Embryonic facial prominence (tissue), 1 donor: ENCODE results near the gene FBF1.
"Not testable (repeated sequence)": the region's sequence is repeated elsewhere in the genome, so short reads cannot be mapped to it uniquely, and the experiment has no call there.

Source experiments
- DNase-seq: peaks from one replicate; pipeline ENCODE4 v3.0.0-alpha.2; 2016; ENCODE audit errors: extremely low spot score

FBF1 gene

DNA sequence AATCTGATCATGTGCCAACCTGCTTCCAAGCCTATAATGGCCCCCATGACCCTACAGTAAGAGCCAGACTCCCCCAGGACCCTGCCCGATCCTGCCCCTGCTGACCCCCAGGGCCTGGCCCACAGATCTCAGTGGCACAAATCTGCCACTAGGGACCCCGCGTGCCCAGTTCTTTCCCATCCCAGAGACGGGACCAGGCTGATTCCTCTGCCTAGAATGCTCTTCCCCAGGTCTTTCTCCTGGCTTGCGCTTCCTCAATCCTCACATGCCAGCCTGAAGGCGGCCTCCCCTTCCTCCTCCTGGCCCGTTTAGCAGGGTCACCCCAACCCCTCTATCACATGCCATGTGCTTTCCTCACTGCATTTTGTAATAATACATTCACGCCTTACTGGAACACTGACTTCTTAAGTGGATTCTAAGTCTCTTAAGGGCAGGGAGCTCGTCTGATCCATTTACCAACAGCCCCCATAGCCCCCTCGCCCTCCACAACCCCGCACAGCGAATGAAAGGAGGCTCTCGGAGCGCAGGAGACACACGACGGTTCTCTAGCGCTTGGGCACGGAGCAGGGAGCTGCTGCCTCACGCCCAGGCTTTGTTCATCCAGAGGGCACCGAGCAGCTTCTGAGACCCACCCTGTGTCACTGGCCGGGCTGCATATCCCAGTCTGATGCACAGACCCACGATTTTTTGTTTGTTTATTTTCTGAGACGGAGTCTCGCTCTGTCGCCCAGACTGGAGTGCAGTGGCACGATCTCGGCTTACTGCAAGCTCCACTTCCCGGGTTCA lies 45.3 kb downstream of the FBF1 start:
- no peak for DNase-seq

DNA sequence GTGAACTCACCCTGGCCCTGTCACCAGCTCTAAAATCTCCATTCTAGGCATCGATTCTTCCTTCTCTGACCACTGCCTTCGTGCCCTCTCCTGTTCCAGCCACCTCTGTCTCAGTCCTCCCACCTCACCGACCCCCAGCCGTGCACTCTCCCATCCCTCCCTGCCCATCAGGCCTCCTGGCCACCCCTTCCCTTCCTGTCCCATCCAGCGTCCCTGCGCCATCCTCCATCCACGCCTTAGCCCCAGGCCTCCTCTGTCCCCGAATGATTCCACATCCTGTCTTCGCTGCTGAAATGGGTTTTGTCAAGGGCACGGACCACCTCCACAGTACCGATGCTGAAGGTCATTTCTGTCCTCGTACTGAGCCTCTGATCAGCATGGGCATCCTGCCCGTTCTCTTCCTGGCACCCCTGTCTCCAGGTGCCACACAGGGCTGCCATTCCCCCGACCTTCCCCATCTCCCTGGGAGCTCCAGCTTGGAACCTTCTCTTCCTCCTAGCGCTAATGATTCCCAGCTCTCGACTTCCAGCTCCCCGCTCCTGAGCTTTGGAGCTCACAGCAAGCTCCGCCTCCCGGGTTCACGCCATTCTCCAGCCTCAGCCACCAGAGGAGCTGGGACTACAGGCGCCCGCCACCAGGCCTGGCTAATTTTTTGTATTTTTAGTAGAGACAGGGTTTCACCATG lies 46.7 kb downstream of the FBF1 start:
- no peak for DNase-seq

DNA sequence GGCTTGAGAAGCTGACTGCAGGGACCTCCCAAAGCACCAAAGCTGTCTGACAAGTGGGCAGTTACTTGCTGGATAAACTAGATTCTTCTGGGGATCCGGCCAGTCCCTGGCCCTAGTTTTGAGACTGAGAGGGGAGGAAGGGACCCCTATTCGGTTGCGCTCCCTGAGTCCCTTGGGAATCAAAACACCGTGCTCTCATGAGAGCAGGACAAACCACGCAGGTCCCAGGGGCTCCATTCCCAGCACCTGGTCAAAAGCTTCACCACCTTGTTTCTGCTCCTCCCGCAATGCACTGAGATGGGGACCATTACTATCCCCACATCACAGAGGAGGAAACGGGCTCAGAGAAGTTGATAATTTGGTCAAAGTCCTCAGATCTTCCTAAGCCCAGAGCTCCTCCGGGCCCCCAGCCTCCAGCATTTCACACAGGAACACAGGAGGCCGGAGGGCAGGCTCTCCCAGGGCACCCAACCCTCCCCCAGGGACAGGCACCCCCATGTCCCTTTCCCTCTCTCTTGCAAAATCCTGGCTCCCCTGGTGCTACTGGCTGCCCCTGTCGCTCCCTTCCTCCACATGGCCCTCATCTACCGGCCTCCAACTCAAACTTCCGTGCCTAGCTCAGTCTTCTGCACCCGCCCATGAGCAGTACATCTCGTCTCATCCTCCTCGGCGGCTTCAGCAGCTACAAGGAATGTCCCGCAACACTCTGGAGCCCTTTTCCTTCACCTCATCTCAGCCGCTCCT lies 47.4 kb downstream of the FBF1 start:
- DNase-seq, result no peak

DNA sequence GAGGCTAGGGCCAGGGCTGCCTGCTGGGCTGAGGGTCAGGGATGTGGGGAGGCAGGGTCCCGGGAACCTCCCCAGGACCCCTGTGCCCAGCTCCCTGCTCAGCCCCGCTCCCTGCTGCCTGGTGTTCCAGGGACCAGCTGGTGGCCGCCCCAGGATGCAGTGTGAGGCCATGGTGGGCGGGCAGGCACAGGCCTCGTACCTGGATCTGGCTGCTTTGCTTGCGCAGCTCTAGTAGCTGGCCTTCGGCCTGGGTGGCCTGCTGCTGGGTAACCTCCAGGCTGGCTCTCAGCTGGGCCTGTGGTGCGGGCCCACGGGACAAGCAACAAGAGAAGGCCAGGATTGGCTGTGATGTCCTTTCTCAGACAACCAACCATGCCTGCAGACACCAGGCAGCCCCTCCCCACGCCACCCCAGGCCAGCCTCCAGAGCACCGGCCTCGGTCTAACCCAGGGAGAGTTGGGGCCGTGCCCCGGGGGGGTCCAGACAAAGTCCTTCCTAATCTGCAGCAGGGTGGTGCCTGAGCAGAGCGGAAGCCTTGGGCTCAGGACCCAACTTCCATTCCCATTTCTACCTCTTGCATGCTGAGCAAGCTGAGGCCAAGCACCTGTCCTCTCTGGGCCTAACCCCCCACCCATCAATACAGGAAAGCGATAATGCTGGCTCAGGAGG lies 48.2 kb downstream of the FBF1 start:
- DNase-seq, result no peak

DNA sequence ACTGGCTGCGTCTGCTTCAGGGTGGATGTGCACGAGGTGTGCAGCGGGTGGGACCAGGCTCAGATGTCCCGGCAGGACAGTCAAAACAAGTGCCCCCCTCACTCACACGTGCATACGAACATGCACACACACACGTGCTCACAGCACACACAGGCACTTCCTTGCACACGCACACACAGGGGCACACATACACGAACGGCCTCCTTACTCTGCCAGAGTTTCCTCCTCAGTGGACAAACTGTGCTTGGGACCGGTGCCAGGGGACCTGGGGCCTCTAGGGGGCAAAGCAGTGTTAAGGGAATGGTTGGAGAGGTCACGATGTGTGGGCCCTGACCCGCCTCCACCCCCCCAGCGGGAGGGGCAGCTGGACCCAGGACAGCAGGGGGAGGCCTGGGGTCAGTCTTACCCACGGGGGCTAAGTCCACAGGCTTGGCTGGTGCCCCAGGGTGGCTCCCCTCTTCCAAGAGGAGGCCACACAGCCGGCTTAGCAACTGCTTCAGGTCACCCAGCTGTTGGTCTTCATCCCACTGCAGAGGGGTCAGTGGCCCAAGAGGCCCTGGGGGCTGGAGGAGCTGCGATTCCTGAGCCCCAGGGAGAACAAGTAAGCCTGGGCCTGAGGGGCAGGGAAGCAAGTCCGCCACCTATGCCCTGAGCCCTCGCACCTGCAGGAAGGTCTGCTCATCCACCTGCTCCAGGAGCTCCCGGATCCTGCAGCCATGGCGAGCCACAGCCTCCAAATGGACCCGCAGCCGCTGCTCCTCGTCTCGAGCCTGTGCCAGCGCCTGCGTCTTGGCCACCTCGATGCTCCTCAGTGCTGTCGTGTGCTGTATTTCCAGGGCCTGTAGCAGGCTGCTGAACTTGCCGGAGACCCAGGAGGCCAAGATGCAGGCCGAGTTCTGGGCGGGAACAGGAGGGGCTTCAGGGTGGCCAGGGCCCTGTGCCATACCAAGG lies 49.0 kb downstream of the FBF1 start:
- no peak for DNase-seq

GRCh38 chr17:75891022-75891604 lies 49.7 kb downstream of the FBF1 start:
- DNase-seq, result no peak

- DNase-seq, result no peak
These were observed 51.4 kb downstream of the FBF1 start for GRCh38 chr17:75889454-75889853.

DNA sequence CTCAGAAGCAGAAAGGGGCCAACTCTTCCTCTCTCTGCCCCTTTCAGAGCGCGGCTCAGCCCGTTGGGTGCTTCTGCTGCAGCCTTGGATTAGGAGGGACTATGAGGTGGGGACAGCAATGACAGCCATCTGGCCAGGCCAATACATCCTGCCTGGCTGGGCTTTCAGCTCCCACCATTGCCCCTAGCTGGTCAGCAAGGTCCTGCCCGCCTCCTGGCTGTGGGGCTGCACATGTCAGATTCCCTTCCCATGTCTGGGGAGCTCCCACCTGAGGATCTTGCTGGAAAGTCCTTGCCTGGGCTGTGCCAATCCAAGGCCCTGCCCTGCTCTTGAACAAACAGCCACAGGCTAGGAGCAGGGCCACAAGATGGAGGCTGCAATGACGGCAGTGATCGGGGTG lies 52.4 kb downstream of the FBF1 start:
- DNase-seq, result no peak

GRCh38 chr17:75885860-75886259 lies 55.0 kb downstream of the FBF1 start:
- DNase-seq, result not testable (repeated sequence)

- no peak for DNase-seq
These were observed 55.4 kb downstream of the FBF1 start for GRCh38 chr17:75885431-75885830.

- DNase-seq, result no peak
These were observed 59.0 kb downstream of the FBF1 start for GRCh38 chr17:75881678-75882454.

DNA sequence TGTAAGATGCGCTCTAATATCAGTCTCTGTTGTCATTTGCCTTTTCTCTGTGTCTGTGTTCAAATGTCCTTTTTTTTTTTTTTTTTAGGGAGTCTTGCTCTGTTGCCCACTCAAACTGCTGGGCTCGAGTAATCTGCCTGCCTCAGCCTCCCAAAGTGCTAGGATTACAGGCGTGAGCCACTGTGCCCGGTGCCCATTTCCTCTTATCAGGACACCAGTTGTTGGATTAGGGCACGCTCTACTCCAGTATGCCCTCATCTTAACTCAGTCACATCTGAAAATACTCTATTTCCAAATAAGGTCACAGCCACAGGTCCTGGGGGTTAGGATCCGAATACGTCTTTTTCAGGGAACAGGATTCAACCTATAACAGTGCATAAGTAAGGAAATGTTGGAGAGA lies 60.6 kb downstream of the FBF1 start:
- DNase-seq, result no peak

- no peak for DNase-seq
These were observed 62.5 kb downstream of the FBF1 start, which contains the start of gene TRIM47 for GRCh38 chr17:75878174-75878998. Gene TRIM47, minus strand, starts transcription at chr17:75878581. Its CDS starts 33 bp downstream, at chr17:75878548.

- peak; percentile 40 for DNase-seq
These were observed 63.1 kb downstream of the FBF1 start for GRCh38 chr17:75877752-75878173.

DNA sequence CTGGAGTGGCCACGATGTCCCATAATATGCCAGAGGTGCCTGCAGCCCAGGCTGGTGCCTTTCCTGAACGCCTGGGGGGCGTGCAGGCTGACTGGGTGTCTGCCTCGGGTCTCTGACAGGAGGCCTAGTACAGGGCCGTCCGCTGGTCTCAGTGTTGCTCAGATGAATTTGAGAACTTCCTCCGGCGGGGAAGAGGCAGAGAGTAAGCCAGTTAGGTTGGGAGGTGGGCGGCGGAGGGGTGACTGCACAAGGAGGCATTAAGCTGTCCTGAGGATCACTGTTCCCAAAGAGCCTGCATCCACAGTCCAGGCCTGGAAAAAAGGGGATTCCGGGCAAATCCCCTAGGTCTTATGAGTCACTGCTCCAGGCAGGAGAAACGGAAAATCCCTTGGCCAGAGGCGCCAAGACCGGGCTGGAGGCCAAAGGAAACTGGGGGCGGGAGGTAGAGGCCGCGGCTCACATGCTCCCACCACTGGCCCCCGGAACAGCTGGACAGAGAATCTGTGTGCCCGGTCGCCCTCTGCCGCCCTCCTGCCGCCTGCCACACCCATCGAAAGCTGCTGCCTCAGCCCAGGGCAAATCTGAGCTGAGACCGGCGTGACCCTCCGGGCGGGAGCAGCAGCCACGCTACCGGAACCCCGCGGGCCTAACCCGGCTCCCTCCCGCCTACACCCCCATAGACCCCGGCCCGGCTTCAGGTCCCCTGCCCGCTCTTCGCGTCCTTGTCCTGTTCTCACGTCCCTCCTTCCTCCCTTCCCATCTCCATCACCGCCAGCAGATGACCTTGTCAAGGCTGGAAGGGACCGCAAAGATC lies 63.7 kb downstream of the FBF1 start:
- DNase-seq, result no peak

DNA sequence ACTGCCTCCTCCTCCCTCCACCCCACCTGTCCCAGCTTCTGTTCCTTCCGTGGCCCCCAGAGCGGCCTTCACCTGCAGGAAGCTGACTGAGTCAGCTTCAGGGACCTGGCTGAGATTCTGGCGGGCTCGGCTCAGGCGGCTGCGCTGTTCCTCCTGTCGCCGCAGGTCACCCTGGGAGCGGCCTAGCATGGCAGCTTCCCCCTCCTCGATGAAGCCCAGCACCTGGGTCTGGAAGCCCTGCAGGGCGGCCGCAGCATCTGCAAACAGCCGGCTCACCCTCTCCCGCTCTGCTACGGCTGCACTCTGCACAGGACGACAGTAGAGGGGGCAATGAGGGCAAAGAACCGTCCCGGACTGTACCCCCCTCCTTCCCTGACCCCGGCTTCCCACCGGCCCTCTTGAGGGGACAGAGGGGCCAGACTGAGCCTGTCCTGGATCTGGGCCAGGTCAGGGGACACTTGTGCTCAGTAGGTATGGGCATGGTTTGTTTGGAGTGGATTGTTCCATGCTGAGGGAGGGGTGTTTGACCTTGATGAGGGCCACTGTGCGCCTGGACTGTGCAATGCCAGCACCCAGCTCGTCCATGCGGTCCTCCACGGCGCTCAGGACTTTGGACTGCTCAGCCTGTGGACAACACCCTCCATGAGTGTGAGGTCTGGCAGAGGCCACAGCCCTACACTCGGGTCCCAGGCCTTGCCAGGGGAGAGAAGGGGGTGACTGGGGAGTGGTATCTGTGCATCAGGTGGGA lies 64.5 kb downstream of the FBF1 start:
- no peak for DNase-seq

DNA sequence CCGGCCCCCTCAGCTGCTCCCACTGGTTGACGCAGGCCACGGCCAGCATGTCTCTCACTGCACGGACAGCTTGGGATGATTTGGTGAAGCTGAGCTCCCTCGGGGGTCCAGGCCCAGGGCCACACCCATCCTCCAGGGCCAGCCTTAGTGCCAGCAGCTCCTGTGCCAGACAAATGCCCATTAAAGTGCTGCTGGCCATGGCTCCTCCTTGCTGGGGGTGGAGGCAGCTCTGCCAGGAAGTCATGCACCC lies 65.0 kb downstream of the FBF1 start:
- DNase-seq, result no peak
